GM12878 (cell line): ENCODE data around the gene PRDM15. TPM values are rescaled to one million over a fixed set of nuclear protein-coding genes. Genes with fewer than 3 reads are reported as not detected.

Experiments used
- ATAC-seq: fragments of 200-7000 bp; cut with Tn5 transposase; 3 replicates; pipeline ENCODE4 v1.9.1; 2020; ENCODE audit warnings: mild to moderate bottlenecking, moderate library complexity
- BruUV-seq: library from RNA; stranded (reverse); fragments of 400-500 nt; replicated peaks from 2 replicates; lab custom pipeline; 2021; lab: Mats Ljungman, UMichigan
- CTCF ChIA-PET: fragments of 300-600 bp; sonication (Branson Sonifier 250); formaldehyde crosslinking; extraction: SDS; loops from one replicate; lab custom pipeline; 2021; ENCODE audit warnings: inconsistent platforms; lab: Yijun Ruan, JAX
- POLR2A ChIA-PET: fragments of 350-600 bp; formaldehyde crosslinking; extraction: SDS; loops from one replicate; lab custom pipeline; 2021; ENCODE audit warnings: inconsistent platforms; lab: Charles Lee
- RAD21 ChIA-PET: fragments of 300-600 bp; sonication (Branson Sonifier 250); formaldehyde crosslinking; loops from one replicate; lab custom pipeline; 2023; ENCODE audit warnings: antibody characterized with exemption; ENCODE audit not compliant: unreplicated experiment; lab: Charles Lee
- SMC1A ChIA-PET: fragments of 300-600 bp; sonication (Branson Sonifier 250); formaldehyde crosslinking; loops from one replicate; lab custom pipeline; 2023; ENCODE audit not compliant: unreplicated experiment, uncharacterized antibody; lab: Charles Lee
- DNase-seq: peaks from one replicate; pipeline ENCODE4 v3.0.0-alpha.2; 2011; ENCODE audit warnings: low read depth, low spot score
- FAIRE-seq: peaks from 3 replicates; lab custom pipeline; 2011; peaks lifted over from hg19 to GRCh38; lab: Jason Lieb, UNC
- H2AFZ ChIP-seq: 2 replicates; pipeline ENCODE4 v1.6.0; 2011; ENCODE audit warnings: low read depth, low read length, control low read depth; ENCODE audit not compliant: control insufficient read depth
- H3K27ac ChIP-seq: 2 replicates; pipeline ENCODE4 v1.5.1; 2011; ENCODE audit warnings: control low read depth; ENCODE audit not compliant: control insufficient read depth, insufficient read depth
- H3K27me3 ChIP-seq, 2 experiments: replicated peaks in 1 of 2; 2 replicates each; pipeline versions ENCODE4 v1.6.0 to v1.6.1; 2011; ENCODE audit warnings: low read length in 1 of 2; ENCODE audit not compliant: control insufficient read depth in 2 of 2, insufficient read depth in 2 of 2
- H3K36me3 ChIP-seq, 2 experiments: 2 replicates each; pipeline ENCODE4 v1.5.1; 2011; ENCODE audit warnings: low read length in 1 of 2; ENCODE audit not compliant: control insufficient read depth in 2 of 2, insufficient read depth in 2 of 2
- H3K4me1 ChIP-seq: 2 replicates; pipeline ENCODE4 v1.6.1; 2011; ENCODE audit warnings: mild to moderate bottlenecking, low read length, moderate library complexity, mixed read lengths; ENCODE audit not compliant: control insufficient read depth, insufficient read depth
- H3K4me2 ChIP-seq: 2 replicates; pipeline ENCODE4 v1.6.0; 2011; ENCODE audit warnings: control low read depth; ENCODE audit not compliant: control insufficient read depth, insufficient read depth
- H3K4me3 ChIP-seq: fragments of 200-600 bp; sonication (generic); 2 replicates; pipeline ENCODE4 v1.5.1; 2016
- H3K79me2 ChIP-seq: 2 replicates; pipeline ENCODE4 v1.6.0; 2011; ENCODE audit warnings: low read length; ENCODE audit not compliant: control insufficient read depth, insufficient read depth
- H3K9ac ChIP-seq: 2 replicates; pipeline ENCODE4 v1.8.0; 2011; ENCODE audit warnings: low read length, control low read depth, mixed read lengths; ENCODE audit not compliant: control insufficient read depth, insufficient read depth
- H3K9me3 ChIP-seq: replicated peaks from 3 replicates; pipeline ENCODE4 v1.5.1; 2011; ENCODE audit warnings: mild to moderate bottlenecking, low read length; ENCODE audit not compliant: control insufficient read depth, insufficient read depth
- H4K20me1 ChIP-seq: 2 replicates; pipeline ENCODE4 v1.6.0; 2011; ENCODE audit not compliant: control insufficient read depth, insufficient read depth
- E2F8 ChIP-seq: fragments of 450-650 bp; IDR thresholded peaks from 2 replicates; pipeline ENCODE4 v1.6.1; 2018; ENCODE audit warnings: mild to moderate bottlenecking, low read depth, moderate library complexity; ENCODE audit not compliant: partially characterized antibody
- ESRRA ChIP-seq: IDR thresholded peaks from 2 replicates; pipeline ENCODE4 v1.6.1; 2012; ENCODE audit warnings: mild to moderate bottlenecking, low read length, improper control_type of control experiment
- IRF5 ChIP-seq: fragments of 450-650 bp; IDR thresholded peaks from 2 replicates; pipeline ENCODE4 v1.6.1; 2017; ENCODE audit warnings: borderline replicate concordance
- MAX ChIP-seq: IDR thresholded peaks from 2 replicates; pipeline ENCODE4 v1.6.1; 2012; ENCODE audit warnings: low read depth, low read length, improper control_type of control experiment
- SMAD1 ChIP-seq: fragments of 450-650 bp; IDR thresholded peaks from 2 replicates; pipeline ENCODE4 v1.6.1; 2018; ENCODE audit warnings: mild to moderate bottlenecking, low read depth; ENCODE audit not compliant: partially characterized antibody
- ZBTB11 ChIP-seq: fragments of 450-650 bp; formaldehyde crosslinking; IDR thresholded peaks from 2 replicates; pipeline ENCODE4 v1.5.0; 2022; ENCODE audit warnings: mild to moderate bottlenecking, missing genetic modification characterization
- WGBS: methylation state at CpG from one replicate; pipeline ENCODE4 v1.1.6; 2016; ENCODE audit warnings: low lambda C conversion rate; ENCODE audit not compliant: insufficient replicate concordance, insufficient coverage; ENCODE audit errors: missing lambda C conversion rate; 5-methylcytosine and 5-hydroxymethylcytosine counted together
- in situ Hi-C: fragments of 300-500 bp; cut with MboI; formaldehyde crosslinking; loops from 9 replicates; pipeline ENCODE4 v1.14.3; 2018; ENCODE audit warnings: mixed read lengths
- intact Hi-C: fragments of 100-400 bp; cut with micrococcal nuclease; formaldehyde crosslinking; loops from one replicate; pipeline ENCODE4 v1.14.2; 2022; ENCODE audit not compliant: unreplicated experiment
- polyA plus RNA-seq, 11 experiments: library from polyadenylated mRNA; depleted of rRNA in 4 of 11; unstranded in 6 of 11; stranded (reverse) in 5 of 11; fragments of >200 nt; fragmentation: Nextera tagmentation in 4 of 11; fragmentation: Illumina TruSeq in 1 of 11; extraction: Ambion mirVana in 4 of 11; extraction: Trizol in 1 of 11; gene quantifications; 1 replicate in 1 of 11; 2 replicates in 10 of 11; pipeline versions ENCODE4 v1.2.1 to v1.2.3, GENCODE V29; 2011 to 2016; ENCODE audit warnings: inconsistent platforms in 2 of 11, missing spikeins in 2 of 11, low read depth in 1 of 11
- total RNA-seq, 4 experiments: library from RNA; depleted of rRNA in 3 of 4; stranded (reverse); fragments of >200 nt in 3 of 4; fragmentation: Illumina TruSeq in 1 of 4; extraction: Trizol in 1 of 4; gene quantifications; 2 replicates each; pipeline versions ENCODE4 v1.2.1 to v1.2.3, GENCODE V29; 2013 to 2021

Gene PRDM15
- total and polyA plus RNA-seq, 10 of the 15 experiments (the other 5 are each of a cell fraction or from before 2014, with no cell fraction given): 2.2 to 16.0 (median 8.6) TPM

- Histone ChIP-seq H3K4me2 (no peak overlapping the region), H3K4me1 (peaks cover 11% of the 10 kb centered on the region), H3K27me3 (no peaks in the 10 kb centered on the region), H4K20me1 (no peaks in the 10 kb centered on the region), H3K79me2 (no peaks in the 10 kb centered on the region), H2AFZ (no peak overlapping the region), H3K9me3 (no peaks in the 10 kb centered on the region), H3K36me3 (peaks cover 3 to 9% of the 10 kb centered on the region in 2 experiments), H3K9ac (no peak overlapping the region), H3K27ac (no peak overlapping the region), H3K4me3 (no peak overlapping the region)
- FAIRE-seq: no peak
- ChIA-PET POLR2A (interaction anchor here (0.7 kb wide), 2 partner anchors 20 to 1691 kb away, joined by 6 to 7 read pairs; partner anchors contain the start of gene PRDM15), CTCF (no interaction called here), SMC1A (interaction anchor here (1.0 to 1.4 kb wide), 2 partner anchors 21 to 82 kb away, joined by 3 read pairs; no protein-coding TSS in a partner anchor), RAD21 (interaction anchor here (0.5 kb wide), 1 partner anchor 83 kb away, joined by 3 read pairs; no protein-coding TSS in a partner anchor)
- 96% methylated on average over 14 of the region's 17 CpGs for WGBS
- intact Hi-C loops: no loop called here
- TF ChIP-seq MAX (no peak), IRF5 (no peak), SMAD1 (no peak), ESRRA (no peak), E2F8 (no peak), ZBTB11 (no peak)
- ATAC-seq: no peak
- no TSS peak for BruUV-seq
- in situ Hi-C loops: no loop called here
- DNase-seq: no peak
Observed at GRCh38 chr21:41898998-41899397, 19.9 kb upstream of the PRDM15 start.
